Activated B cell treated with CpG ODN at 0.5 μM for 24 hours (primary cell): ENCODE data around the gene PREX1. TPM values are rescaled to one million over a fixed set of nuclear protein-coding genes. Genes with fewer than 3 reads are reported as not detected.
"Not testable (repeated sequence)": the region's sequence is repeated elsewhere in the genome, so short reads cannot be mapped to it uniquely, and the experiment has no call there.

Source experiments
- ATAC-seq: fragments of 200-7000 bp; cut with Tn5 transposase; one replicate; pipeline ENCODE4 v1.10.0; 2021; ENCODE audit warnings: low read depth, mild to moderate bottlenecking, moderate library complexity
- CTCF ChIA-PET: fragments of 350-600 bp; sonication (Branson Sonifier 250); formaldehyde crosslinking; loops from one replicate; lab custom pipeline; 2021; ENCODE audit warnings: antibody characterized with exemption; lab: Charles Lee
- POLR2A ChIA-PET: fragments of 350-600 bp; sonication (Branson Sonifier 250); formaldehyde crosslinking; loops from one replicate; lab custom pipeline; 2021; ENCODE audit warnings: antibody characterized with exemption; lab: Charles Lee
- DNase-seq: peaks from one replicate; pipeline ENCODE4 v3.0.0; 2022
- H3K27ac Mint-ChIP-seq: one replicate; pipeline ENCODE4 v1.8.0; 2020; ENCODE audit warnings: mixed read lengths
- H3K27me3 Mint-ChIP-seq: one replicate; pipeline ENCODE4 v1.8.0; 2021; ENCODE audit warnings: mixed read lengths
- H3K36me3 Mint-ChIP-seq: one replicate; pipeline ENCODE4 v1.8.0; 2021; ENCODE audit warnings: low read depth, mixed read lengths
- H3K4me1 Mint-ChIP-seq: one replicate; pipeline ENCODE4 v1.8.0; 2021; ENCODE audit warnings: mixed read lengths
- H3K4me3 Mint-ChIP-seq: one replicate; pipeline ENCODE4 v1.8.0; 2020; ENCODE audit warnings: mild to moderate bottlenecking, mixed read lengths
- H3K9me3 Mint-ChIP-seq: one replicate; pipeline ENCODE4 v1.8.0; 2020; ENCODE audit warnings: mixed read lengths
- CTCF ChIP-seq: fragments of 200-600 bp; IDR thresholded peaks from one replicate; pipeline ENCODE4 v1.8.0; 2022; ENCODE audit warnings: antibody characterized with exemption, mild to moderate bottlenecking
- intact Hi-C: fragments of 100-400 bp; cut with micrococcal nuclease; formaldehyde crosslinking; loops from one replicate; pipeline ENCODE4 v1.15.1; 2024
- total RNA-seq: library from RNA; stranded (reverse); gene quantifications from 2 replicates; pipeline ENCODE4 v1.2.3, GENCODE V29; 2022

PREX1 gene
- total RNA-seq, 1 donor from 2014 or later, result 71.4 TPM

DNA sequence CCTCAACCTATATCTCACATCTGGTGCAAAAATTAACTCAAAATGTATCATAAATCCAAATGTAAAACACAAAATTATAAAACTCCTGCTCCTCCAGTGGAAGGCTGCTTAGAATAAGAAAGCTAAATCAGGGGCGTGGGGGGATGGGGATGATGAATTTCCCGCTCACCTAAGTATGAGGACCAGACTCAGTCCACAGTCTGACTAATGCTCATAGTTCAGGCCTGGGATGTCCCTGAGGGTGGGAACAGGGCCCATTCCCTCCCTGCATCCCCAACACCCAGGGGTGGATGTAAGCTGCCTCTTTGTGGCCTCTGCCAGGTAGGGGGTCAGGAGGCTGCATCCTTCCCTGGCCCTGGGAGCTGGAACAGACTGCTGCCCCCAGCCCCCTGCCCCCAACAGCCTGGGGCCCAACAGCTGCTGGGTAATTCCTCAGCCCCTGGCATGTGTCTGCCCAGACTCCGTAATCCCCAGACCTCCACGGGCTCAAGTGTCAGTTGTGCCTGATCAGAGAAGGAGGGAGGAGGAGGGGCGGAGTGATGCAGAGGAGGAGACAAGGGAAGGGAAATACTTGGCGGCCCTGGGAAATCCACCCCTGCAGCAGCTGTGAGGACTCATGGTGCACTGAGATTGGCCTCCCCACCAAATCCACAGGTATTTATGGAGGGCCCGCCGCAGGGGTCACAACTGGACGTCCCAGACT lies 224.5 kb downstream of the PREX1 start:
- ChIA-PET CTCF (no interaction called here), POLR2A (no interaction called here)
- no peak for TF ChIP-seq CTCF
- Mint-ChIP-seq H3K27me3 (peaks cover 9% of the 10 kb centered on the region), H3K27ac (peak overlapping the region; percentile 19), H3K4me1 (peaks cover 2% of the 10 kb centered on the region), H3K4me3 (no peak overlapping the region), H3K36me3 (no peaks in the 10 kb centered on the region), H3K9me3 (no peaks in the 10 kb centered on the region)
- intact Hi-C loops, result no loop called here
- ATAC-seq, result no peak
- no peak for DNase-seq

DNA sequence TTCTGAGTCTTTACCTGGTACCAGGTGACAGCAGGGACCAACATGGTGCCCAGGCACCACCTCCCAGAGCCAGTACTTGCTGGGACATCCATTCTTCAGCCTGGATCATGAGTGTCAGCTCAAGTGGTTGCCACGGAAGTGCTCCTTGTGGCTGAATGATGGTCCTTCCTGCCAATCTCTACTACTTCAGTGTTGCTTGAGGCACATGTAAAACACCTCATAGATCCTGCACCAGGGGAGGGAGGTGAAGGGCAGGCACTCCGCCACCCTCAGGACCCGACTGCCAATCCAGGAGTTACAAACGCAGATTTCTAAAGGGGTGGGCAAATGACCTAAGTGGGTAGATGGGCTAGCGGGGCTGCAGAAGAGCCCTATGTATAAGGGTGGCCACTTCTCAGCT lies 226.0 kb downstream of the PREX1 start:
- ATAC-seq (no peak), DNase-seq (no peak)
- H3K36me3 Mint-ChIP-seq, result no peaks in the 10 kb centered on the region
- H3K4me1 Mint-ChIP-seq, result peaks cover 2% of the 10 kb centered on the region
- H3K9me3 Mint-ChIP-seq, result no peaks in the 10 kb centered on the region
- ChIA-PET POLR2A (no interaction called here), CTCF (no interaction called here)
- no peak overlapping the region for H3K27ac Mint-ChIP-seq
- H3K4me3 Mint-ChIP-seq, result no peak overlapping the region
- intact Hi-C loops, result no loop called here
- H3K27me3 Mint-ChIP-seq, result peaks cover 6% of the 10 kb centered on the region
- TF ChIP-seq CTCF, result no peak

- CTCF ChIA-PET, result no interaction called here
- H3K4me1 Mint-ChIP-seq, result peaks cover 2% of the 10 kb centered on the region
- H3K27me3 Mint-ChIP-seq, result peaks cover 6% of the 10 kb centered on the region
- no peak for TF ChIP-seq CTCF
- POLR2A ChIA-PET, result no interaction called here
- intact Hi-C loops, result no loop called here
- no peak for ATAC-seq
- H3K27ac Mint-ChIP-seq, result no peak overlapping the region
- DNase-seq, result no peak
- peaks cover 4% of the 10 kb centered on the region for H3K9me3 Mint-ChIP-seq
- no peaks in the 10 kb centered on the region for H3K36me3 Mint-ChIP-seq
- no peak overlapping the region for H3K4me3 Mint-ChIP-seq
These were observed 227.3 kb downstream of the PREX1 start for GRCh38 chr20:48600470-48600945.

DNA sequence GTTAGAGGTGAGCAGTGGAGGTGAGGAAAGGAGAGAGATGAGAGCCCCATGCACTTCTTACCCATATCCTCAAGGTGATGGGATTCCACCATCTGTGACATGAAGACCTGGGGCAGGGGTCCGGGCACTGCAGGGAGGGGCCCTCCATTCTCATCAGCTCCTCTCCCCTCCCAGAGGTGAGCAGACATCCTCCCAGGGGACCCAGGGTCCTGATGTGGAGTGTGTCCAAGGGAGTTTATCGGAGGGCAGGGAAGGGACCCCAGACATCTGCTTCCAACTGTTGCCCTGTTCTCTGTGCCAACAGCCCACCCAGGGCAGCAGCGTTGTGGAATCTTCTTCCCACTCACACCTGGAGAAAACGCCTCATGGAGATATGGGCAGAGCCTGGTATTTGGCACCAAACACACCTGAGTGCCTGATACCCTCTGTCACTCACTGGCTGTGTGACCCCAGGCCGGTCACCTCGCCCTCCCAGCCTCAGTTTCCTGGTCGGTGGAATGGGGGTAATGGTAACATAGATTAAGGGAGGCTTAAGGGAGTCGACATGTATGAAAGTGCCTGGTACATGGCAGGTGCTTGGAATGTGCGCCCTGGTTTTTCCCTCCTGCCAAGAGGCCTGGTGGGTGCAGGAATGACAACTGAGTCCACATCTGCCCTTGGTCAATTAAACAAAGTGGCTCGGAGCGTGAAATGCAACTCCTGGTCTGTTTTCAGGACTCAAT lies 227.9 kb downstream of the PREX1 start:
- TF ChIP-seq CTCF, result no peak
- ChIA-PET CTCF (no interaction called here), POLR2A (no interaction called here)
- intact Hi-C loops, result no loop called here
- DNase-seq (no peak), ATAC-seq (no peak)
- Mint-ChIP-seq H3K4me1 (peaks cover 2% of the 10 kb centered on the region), H3K27me3 (peaks cover 6% of the 10 kb centered on the region), H3K9me3 (peaks cover 4% of the 10 kb centered on the region), H3K36me3 (no peaks in the 10 kb centered on the region), H3K4me3 (no peak overlapping the region), H3K27ac (no peak overlapping the region)

- ChIA-PET CTCF (no interaction called here), POLR2A (no interaction called here)
- DNase-seq (no peak), ATAC-seq (no peak)
- Mint-ChIP-seq H3K4me1 (peaks cover 2% of the 10 kb centered on the region), H3K27ac (no peak overlapping the region), H3K36me3 (no peaks in the 10 kb centered on the region), H3K27me3 (peaks cover 6% of the 10 kb centered on the region), H3K9me3 (peaks cover 4% of the 10 kb centered on the region), H3K4me3 (no peak overlapping the region)
- TF ChIP-seq CTCF, result no peak
- intact Hi-C loops, result no loop called here
These were observed 228.6 kb downstream of the PREX1 start for GRCh38 chr20:48599106-48599747.

GRCh38 chr20:48598303-48598941 lies 229.4 kb downstream of the PREX1 start:
- H3K27me3 Mint-ChIP-seq, H3K4me3 Mint-ChIP-seq, DNase-seq, intact Hi-C loops, H3K36me3 Mint-ChIP-seq, POLR2A ChIA-PET, H3K4me1 Mint-ChIP-seq, H3K9me3 Mint-ChIP-seq, CTCF ChIA-PET, ATAC-seq, H3K27ac Mint-ChIP-seq: not testable (repeated sequence)
